Loucy (cell line): ENCODE results near the gene PDGFRA.

Source experiments
- H2AFZ ChIP-seq: fragments of 200-600 bp; sonication (generic); 2 replicates; pipeline ENCODE4 v1.6.0; 2016; ENCODE audit warnings: antibody characterized with exemption, mild to moderate bottlenecking, low read length, moderate library complexity
- H3F3A ChIP-seq: fragments of 200-600 bp; 2 replicates; pipeline ENCODE4 v1.6.0; 2016; ENCODE audit warnings: antibody characterized with exemption, low read depth, mild to moderate bottlenecking
- H3K27me3 ChIP-seq: fragments of 200-600 bp; sonication (generic); 2 replicates; pipeline ENCODE4 v1.6.1; 2014; ENCODE audit warnings: low read length, mild to moderate bottlenecking; ENCODE audit not compliant: insufficient read depth, poor library complexity, severe bottlenecking
- H3K36me3 ChIP-seq: fragments of 200-600 bp; sonication (generic); 2 replicates; pipeline ENCODE4 v1.6.1; 2016; ENCODE audit warnings: low read length; ENCODE audit not compliant: insufficient read depth
- H3K4me1 ChIP-seq: fragments of 200-600 bp; sonication (generic); 2 replicates; pipeline ENCODE4 v1.5.1; 2014; ENCODE audit warnings: low read length, mild to moderate bottlenecking; ENCODE audit not compliant: insufficient read depth, poor library complexity, severe bottlenecking
- H3K4me2 ChIP-seq: fragments of 200-600 bp; sonication (generic); 2 replicates; pipeline ENCODE4 v1.6.0; 2014; ENCODE audit warnings: antibody characterized with exemption, low read length, low read depth, mild to moderate bottlenecking; ENCODE audit not compliant: poor library complexity, severe bottlenecking
- H3K4me3 ChIP-seq: fragments of 200-600 bp; sonication (generic); 2 replicates; pipeline ENCODE4 v1.5.1; 2014; ENCODE audit warnings: low read length, mild to moderate bottlenecking, mixed read lengths; ENCODE audit not compliant: poor library complexity, severe bottlenecking
- H3K79me2 ChIP-seq: fragments of 200-600 bp; sonication (generic); 2 replicates; pipeline ENCODE4 v1.6.1; 2014; ENCODE audit warnings: low read length; ENCODE audit not compliant: insufficient read depth
- H3K9ac ChIP-seq: fragments of 200-600 bp; sonication (generic); 2 replicates; pipeline ENCODE4 v1.6.0; 2014; ENCODE audit warnings: mild to moderate bottlenecking, low read depth, low read length, moderate library complexity; ENCODE audit not compliant: poor library complexity, severe bottlenecking
- H3K9me2 ChIP-seq: fragments of 200-600 bp; sonication (generic); replicated peaks from 2 replicates; pipeline ENCODE4 v1.6.1; 2016; ENCODE audit warnings: low read depth, low read length, mixed read lengths
- H3K9me3 ChIP-seq: fragments of 200-600 bp; sonication (generic); 2 replicates; pipeline ENCODE4 v1.6.1; 2014; ENCODE audit warnings: mild to moderate bottlenecking, antibody characterized with exemption, low read length, low read depth; ENCODE audit not compliant: insufficient read depth
- H4K20me1 ChIP-seq: fragments of 200-600 bp; sonication (generic); 2 replicates; pipeline ENCODE4 v1.6.0; 2014; ENCODE audit warnings: antibody characterized with exemption, low read length, mild to moderate bottlenecking; ENCODE audit not compliant: insufficient read depth, poor library complexity, severe bottlenecking
- EZH2phosphoT487 ChIP-seq: fragments of 200-600 bp; IDR thresholded peaks from 2 replicates; pipeline ENCODE4 v1.6.1; 2018; ENCODE audit warnings: antibody characterized with exemption, mild to moderate bottlenecking, moderate library complexity, borderline replicate concordance
- TF ChIP-seq, protein P1 (sequence below): fragments of 200-600 bp; sonication (generic); conservative IDR thresholded peaks from 2 replicates; pipeline ENCODE4 v1.5.1; 2014; ENCODE audit warnings: mild to moderate bottlenecking, antibody characterized with exemption, low read length

The PDGFRA gene

GRCh38 chr4:54254116-54254914 is 25.2 kb downstream of the PDGFRA start:
- Histone ChIP-seq H3K36me3 (no peaks in the 10 kb centered on the region), H4K20me1 (no peaks in the 10 kb centered on the region), H3F3A (no peaks in the 10 kb centered on the region), H3K9ac (no peak overlapping the region), H3K27me3 (no peaks in the 10 kb centered on the region), H3K79me2 (no peaks in the 10 kb centered on the region), H3K4me1 (no peaks in the 10 kb centered on the region), H3K4me2 (no peak overlapping the region), H2AFZ (no peak overlapping the region), H3K4me3 (no peak overlapping the region), H3K9me2 (no peaks in the 10 kb centered on the region), H3K9me3 (no peaks in the 10 kb centered on the region)
- no peak for TF ChIP-seq EZH2phosphoT487

DNA sequence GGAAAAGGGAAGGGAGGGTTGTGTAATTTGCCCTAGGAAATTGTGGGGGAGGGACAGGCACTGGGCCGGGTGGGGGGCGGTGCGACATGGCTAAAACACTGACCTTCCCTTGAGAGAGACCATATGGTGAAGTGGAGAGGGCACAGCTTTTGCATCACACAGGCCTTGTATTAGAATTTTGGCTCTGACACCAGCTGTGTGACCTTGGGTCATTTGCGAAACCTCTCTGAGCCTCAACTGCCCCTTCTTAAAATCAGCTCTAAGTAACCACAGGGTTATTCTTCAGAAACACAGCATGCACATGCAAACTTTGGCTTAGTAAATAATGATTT is 25.8 kb downstream of the PDGFRA start:
- H3K36me3 ChIP-seq = no peaks in the 10 kb centered on the region
- H3K4me1 ChIP-seq = no peaks in the 10 kb centered on the region
- no peak overlapping the region for H3K4me2 ChIP-seq
- H3K9me2 ChIP-seq = no peaks in the 10 kb centered on the region
- H3K9me3 ChIP-seq = no peaks in the 10 kb centered on the region
- no peak overlapping the region for H3K9ac ChIP-seq
- no peaks in the 10 kb centered on the region for H3K79me2 ChIP-seq
- H4K20me1 ChIP-seq = no peaks in the 10 kb centered on the region
- H2AFZ ChIP-seq = no peak overlapping the region
- TF ChIP-seq EZH2phosphoT487 = no peak
- TF ChIP-seq, protein P1, sequence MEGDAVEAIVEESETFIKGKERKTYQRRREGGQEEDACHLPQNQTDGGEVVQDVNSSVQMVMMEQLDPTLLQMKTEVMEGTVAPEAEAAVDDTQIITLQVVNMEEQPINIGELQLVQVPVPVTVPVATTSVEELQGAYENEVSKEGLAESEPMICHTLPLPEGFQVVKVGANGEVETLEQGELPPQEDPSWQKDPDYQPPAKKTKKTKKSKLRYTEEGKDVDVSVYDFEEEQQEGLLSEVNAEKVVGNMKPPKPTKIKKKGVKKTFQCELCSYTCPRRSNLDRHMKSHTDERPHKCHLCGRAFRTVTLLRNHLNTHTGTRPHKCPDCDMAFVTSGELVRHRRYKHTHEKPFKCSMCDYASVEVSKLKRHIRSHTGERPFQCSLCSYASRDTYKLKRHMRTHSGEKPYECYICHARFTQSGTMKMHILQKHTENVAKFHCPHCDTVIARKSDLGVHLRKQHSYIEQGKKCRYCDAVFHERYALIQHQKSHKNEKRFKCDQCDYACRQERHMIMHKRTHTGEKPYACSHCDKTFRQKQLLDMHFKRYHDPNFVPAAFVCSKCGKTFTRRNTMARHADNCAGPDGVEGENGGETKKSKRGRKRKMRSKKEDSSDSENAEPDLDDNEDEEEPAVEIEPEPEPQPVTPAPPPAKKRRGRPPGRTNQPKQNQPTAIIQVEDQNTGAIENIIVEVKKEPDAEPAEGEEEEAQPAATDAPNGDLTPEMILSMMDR = no peak
- no peaks in the 10 kb centered on the region for H3F3A ChIP-seq
- no peak overlapping the region for H3K4me3 ChIP-seq
- no peaks in the 10 kb centered on the region for H3K27me3 ChIP-seq

GRCh38 chr4:54255881-54256280 is 26.8 kb downstream of the PDGFRA start:
- TF ChIP-seq EZH2phosphoT487 = no peak
- TF ChIP-seq, protein P1 = no peak
- Histone ChIP-seq H3K9me2 (no peaks in the 10 kb centered on the region), H3K4me1 (no peaks in the 10 kb centered on the region), H3K27me3 (no peaks in the 10 kb centered on the region), H3K4me2 (no peak overlapping the region), H2AFZ (no peak overlapping the region), H3K9ac (no peak overlapping the region), H3K36me3 (no peaks in the 10 kb centered on the region), H4K20me1 (no peaks in the 10 kb centered on the region), H3K9me3 (no peaks in the 10 kb centered on the region), H3F3A (no peaks in the 10 kb centered on the region), H3K4me3 (no peak overlapping the region), H3K79me2 (no peaks in the 10 kb centered on the region)
